ENCODE data around the gene RCSD1. TPM values are rescaled to one million over a fixed set of nuclear protein-coding genes. Genes with fewer than 3 reads are reported as not detected.

Gene RCSD1
- total RNA-seq, 4 donors from 2014 or later = 1.8 to 21.3 (median 12.5) TPM

GRCh38 chr1:167681451-167682098 is 51.5 kb downstream of the RCSD1 start:
- Histone ChIP-seq H3K9me3 (no peaks in the 10 kb centered on the region), H3K4me3 (no peak overlapping the region), H3K4me1 (no peaks in the 10 kb centered on the region), H3K27ac (no peak overlapping the region), H3K27me3 (no peaks in the 10 kb centered on the region), H3K36me3 (no peaks in the 10 kb centered on the region)
- TF ChIP-seq CTCF (IDR thresholded peaks at IDR 0.05) (no peak), POLR2A (IDR thresholded peaks at IDR 0.05) (no peak)
- DNase-seq = no peak
- intact Hi-C loops (cut with DNase I; ENCODE audit: low total_unique reads) = loop anchor here (10.0 kb wide), 2 partner anchors 77 to 117 kb away; no protein-coding TSS in a partner anchor

- no peak for DNase-seq
- TF ChIP-seq CTCF (IDR thresholded peaks at IDR 0.05) (no peak), POLR2A (IDR thresholded peaks at IDR 0.05) (no peak)
- Histone ChIP-seq H3K27me3 (no peaks in the 10 kb centered on the region), H3K4me3 (no peak overlapping the region), H3K36me3 (no peaks in the 10 kb centered on the region), H3K4me1 (no peaks in the 10 kb centered on the region), H3K9me3 (no peaks in the 10 kb centered on the region), H3K27ac (peak overlapping the region; percentile 24 to 25)
- intact Hi-C loops (cut with DNase I; ENCODE audit: low total_unique reads) = loop anchor here (10.0 kb wide), 2 partner anchors 78 to 118 kb away; no protein-coding TSS in a partner anchor
Measured at GRCh38 chr1:167683226-167683625, 53.2 kb downstream of the RCSD1 start.

- H3K9me3 ChIP-seq = no peaks in the 10 kb centered on the region
- peak in 1 of 2 donors; percentile 39 for DNase-seq
- H3K36me3 ChIP-seq = no peaks in the 10 kb centered on the region
- H3K27ac ChIP-seq = peak overlapping the region; percentile 25 to 38
- H3K4me1 ChIP-seq = no peaks in the 10 kb centered on the region
- H3K27me3 ChIP-seq = no peaks in the 10 kb centered on the region
- intact Hi-C loops (cut with DNase I; ENCODE audit: low total_unique reads) = loop anchor here (10.0 kb wide), 2 partner anchors 79 to 119 kb away; no protein-coding TSS in a partner anchor
- no peak for TF ChIP-seq POLR2A (IDR thresholded peaks at IDR 0.05)
- TF ChIP-seq CTCF (IDR thresholded peaks at IDR 0.05) = no peak
- H3K4me3 ChIP-seq = no peak overlapping the region
Measured at GRCh38 chr1:167683641-167684502, 53.8 kb downstream of the RCSD1 start.

- no peak for DNase-seq
- Histone ChIP-seq H3K36me3 (no peaks in the 10 kb centered on the region), H3K27ac (peak overlapping the region; percentile 21 to 37), H3K4me3 (no peak overlapping the region), H3K9me3 (no peaks in the 10 kb centered on the region), H3K4me1 (no peaks in the 10 kb centered on the region), H3K27me3 (no peaks in the 10 kb centered on the region)
- intact Hi-C loops (cut with DNase I; ENCODE audit: low total_unique reads) = loop anchor here (10.0 kb wide), 2 partner anchors 81 to 121 kb away; no protein-coding TSS in a partner anchor
- TF ChIP-seq CTCF (IDR thresholded peaks at IDR 0.05) (no peak), POLR2A (IDR thresholded peaks at IDR 0.05) (no peak)
Measured at GRCh38 chr1:167685844-167686243, 55.8 kb downstream of the RCSD1 start.

All from uterus (tissue), 4 donors.